NCI-H2196 treated with DMSO at 0.1 percent for 48 hours (cell line): ENCODE data around the gene MYH7B.

Source experiments
- DNase-seq: peaks from one replicate; lab custom pipeline; 2025; ENCODE audit not compliant: unreplicated experiment; lab: John Stamatoyannopoulos, UW

MYH7B gene

GRCh38 chr20:35003211-35004031 is 47.8 kb downstream of the MYH7B start:
- no peak for DNase-seq

GRCh38 chr20:35004051-35004725 is 48.5 kb downstream of the MYH7B start:
- no peak for DNase-seq

- DNase-seq = no peak
These were observed 49.2 kb downstream of the MYH7B start for GRCh38 chr20:35004749-35005462.
